H1 (cell line): ENCODE data around the gene NEURL2. TPM values are rescaled to one million over a fixed set of nuclear protein-coding genes. Genes with fewer than 3 reads are reported as not detected.

ENCODE experiments used
- NRF1 ChIP-seq: IDR thresholded peaks from 2 replicates; pipeline ENCODE4 v1.6.1; 2011; ENCODE audit warnings: mild to moderate bottlenecking, low read depth, low read length, improper control_type of control experiment
- polyA plus RNA-seq, 7 experiments: library from polyadenylated mRNA; depleted of rRNA in 3 of 7; stranded (reverse) in 5 of 7; unstranded in 2 of 7; fragments of >200 nt in 5 of 7; fragments of 200-250 nt in 2 of 7; gene quantifications; 1 replicate in 5 of 7; 2 replicates in 1 of 7; 4 replicates in 1 of 7; pipeline versions ENCODE4 v1.2.1 to v1.2.3, GENCODE V29; 2011 to 2013; ENCODE audit warnings: missing spikeins in 2 of 7, mixed read lengths in 2 of 7
- total RNA-seq: library from RNA; stranded (reverse); fragmentation: NEBNext Ultra II Directional; extraction: Animal tissue kit (Norgen Biotek cat#: 25700); gene quantifications from 2 replicates; pipeline ENCODE4 v1.2.1, GENCODE V29; 2021

NEURL2 gene
- total and polyA plus RNA-seq, 2 of the 8 experiments (the other 6 are each of a cell fraction or from before 2014, with no cell fraction given) = 6.9 TPM

DNA sequence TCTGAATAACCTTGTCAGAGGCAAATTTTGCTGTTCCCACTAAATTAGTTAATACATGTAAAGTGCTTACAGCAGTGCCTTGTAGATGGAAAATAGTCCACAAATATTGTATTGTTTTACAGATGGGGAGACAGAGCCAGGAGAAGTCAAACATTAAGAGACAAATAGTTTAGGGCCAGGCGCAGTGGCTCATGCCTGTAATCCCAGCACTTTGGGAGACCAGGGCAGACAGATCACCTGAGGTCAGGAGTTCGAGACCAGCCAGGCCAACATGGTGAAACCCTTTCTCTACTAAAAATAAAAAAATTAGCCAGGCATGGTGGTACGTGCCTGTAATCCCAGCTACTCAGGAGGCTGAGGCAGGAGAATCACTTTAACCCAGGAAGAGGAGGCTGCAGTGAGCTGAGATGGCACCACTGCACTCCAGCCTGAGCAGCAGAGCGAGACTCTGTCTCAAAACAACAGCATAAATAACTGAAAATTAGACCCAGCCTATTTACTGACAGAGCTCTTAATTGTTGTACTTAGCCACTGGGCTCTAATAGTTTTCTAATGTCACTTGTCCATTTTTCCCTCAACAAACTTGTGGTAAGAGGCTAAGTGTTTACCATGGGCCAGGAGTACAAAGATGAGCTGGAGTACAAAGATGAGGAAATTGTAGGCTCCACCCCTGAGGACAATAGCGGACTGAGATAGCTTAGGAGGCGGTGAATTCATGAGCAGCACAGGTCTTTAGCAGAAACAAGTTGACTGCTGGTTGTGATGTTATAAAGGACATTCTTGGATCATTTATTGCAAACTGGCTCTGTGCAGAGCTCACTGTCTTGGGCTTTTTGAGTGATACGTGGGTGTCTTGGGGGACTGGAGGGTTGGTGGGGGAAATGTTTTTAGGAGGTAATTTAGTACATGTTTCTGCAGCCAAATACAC is 27.2 kb downstream of the NEURL2 start (continued):
- TF ChIP-seq NRF1 = no peak
